Measurements from ENCODE around the gene MFN1.

MFN1 gene

DNA sequence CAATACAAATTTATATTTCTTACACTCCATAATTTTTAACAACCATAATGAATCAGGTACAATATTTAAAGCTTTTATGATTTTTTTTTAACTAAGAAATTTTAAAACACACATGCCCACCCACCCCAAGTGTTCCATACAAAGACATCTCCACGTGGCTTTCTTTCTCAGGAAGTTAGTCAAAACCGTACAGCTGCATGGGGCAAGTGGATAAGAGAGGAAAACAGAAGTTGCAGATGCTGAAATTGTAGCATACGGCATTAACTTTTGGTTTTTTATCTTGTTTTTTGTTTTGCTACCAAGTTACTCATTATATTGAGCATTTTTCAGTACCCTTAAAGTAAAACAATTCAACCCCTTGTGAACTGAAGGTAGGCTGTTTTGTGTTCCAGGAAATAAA lies 89.0 kb downstream of the MFN1 start:
- no peak for TF ChIP-seq Cebpa-rat (IDR thresholded peaks at IDR 0.05)

DNA sequence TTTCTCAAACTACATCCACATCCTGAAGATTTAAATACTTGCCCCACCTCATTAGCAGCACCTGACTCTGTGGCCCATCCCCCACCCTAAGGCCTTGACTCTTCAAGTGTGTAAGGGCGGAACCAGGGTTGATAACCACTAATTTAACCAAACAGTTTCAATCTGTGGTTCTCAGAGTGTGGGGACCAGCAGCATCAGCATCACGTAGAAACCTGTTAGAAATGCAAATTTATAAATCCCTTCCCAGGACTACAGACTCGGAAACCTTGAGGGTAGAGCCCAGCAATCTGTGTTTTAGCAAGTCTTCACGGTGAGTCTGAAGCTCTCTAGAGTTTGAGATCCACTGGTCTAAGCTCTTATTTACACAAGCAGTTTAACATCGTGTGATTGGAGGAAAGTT lies 91.3 kb downstream of the MFN1 start:
- Histone ChIP-seq H3K9ac (peak overlapping the region in 1 of 11 experiments; percentile 11; a peak in 2 of 22 replicates), H3K27ac (peak overlapping the region; percentile 4 to 40 (median 21); a peak in 13 of 22 replicates), H3K27me3 (no peaks in the 10 kb centered on the region), H4K20me1 (peaks cover 0 to 91% (median 21%) of the 10 kb centered on the region in 11 experiments; a peak in 16 of 22 replicates), H3K4me2 (peak overlapping the region; percentile 42 to 82 (median 65)), H3K4me1 (peaks cover 42 to 76% (median 60%) of the 10 kb centered on the region in 10 experiments), H3K36me3 (peaks cover 5 to 40% (median 19%) of the 10 kb centered on the region in 11 experiments; a peak in 16 of 22 replicates), H3K4me3 (no peak overlapping the region), H3K9me3 (replicated peaks in 1 of 11) (no peaks in the 10 kb centered on the region)
- TF ChIP-seq Cebpa-rat (IDR thresholded peaks at IDR 0.05): no peak

More for the DNA sequence above, 89.0 kb downstream of the MFN1 start:
- peaks cover 0 to 92% (median 20%) of the 10 kb centered on the region in 11 experiments; a peak in 16 of 22 replicates for H4K20me1 ChIP-seq
- no peaks in the 10 kb centered on the region for H3K27me3 ChIP-seq
- H3K27ac ChIP-seq: peak overlapping the region; percentile 53 to 74 (median 62)
- 0 out of 20 replicates have a peak overlapping the region, but pooled peaks of 1 of the 10 experiments have one; percentile 8 for H3K4me3 ChIP-seq
- peaks cover 64 to 98% (median 83%) of the 10 kb centered on the region in 10 experiments for H3K4me1 ChIP-seq
- peaks cover 0 to 18% (median 6%) of the 10 kb centered on the region in 11 experiments; a peak in 6 of 22 replicates for H3K36me3 ChIP-seq
- peak overlapping the region in 8 of 11 experiments; percentile 27 to 59 (median 41); a peak in 11 of 22 replicates for H3K9ac ChIP-seq
- H3K9me3 ChIP-seq (replicated peaks in 1 of 11): no peaks in the 10 kb centered on the region
- peak overlapping the region; percentile 45 to 82 (median 60) for H3K4me2 ChIP-seq
